Measurements from ENCODE around the gene DTL. TPM values are rescaled to one million over a fixed set of nuclear protein-coding genes. Genes with fewer than 3 reads are reported as not detected.

Gene DTL
- total and polyA plus RNA-seq, 2 of the 13 experiments (the other 11 are each of a cell fraction or from before 2014, with no cell fraction given), result 10.4 to 32.8 TPM

- Histone ChIP-seq H3K4me2 (ENCODE audit: low read depth, low read length) (no peak overlapping the region), H3K79me2 (ENCODE audit: insufficient read depth, low read length) (peaks cover 80% of the 10 kb centered on the region), H3K9me3 (ENCODE audit: low read length) (no peaks in the 10 kb centered on the region), H3K4me1 (ENCODE audit: insufficient read depth, low read length) (peaks cover 35% of the 10 kb centered on the region), H3K9ac (ENCODE audit: insufficient read depth, low read depth, low read length) (no peak overlapping the region), H2AFZ (ENCODE audit: low read length) (no peak overlapping the region), H3K27ac (ENCODE audit: extremely low read length, insufficient read depth, low read length) (no peak overlapping the region), H3K36me3 (replicated peaks in 1 of 2; ENCODE audit: control insufficient read depth in 1 of 2, insufficient read depth in 2 of 2, low read length in 2 of 2) (peaks cover 1 to 6% of the 10 kb centered on the region in 2 experiments; a peak in 1 of 5 replicates), H3K4me3 (replicated peaks in 1 of 3; ENCODE audit: insufficient read depth in 1 of 3, low read depth in 2 of 3, low read length in 3 of 3) (no peak overlapping the region), H4K20me1 (ENCODE audit: insufficient read depth, low read length) (no peaks in the 10 kb centered on the region; the same call in 1 of the 2 replicates), H3K27me3 (ENCODE audit: control insufficient read depth in 1 of 2, insufficient read depth in 2 of 2, low read length in 2 of 2) (no peaks in the 10 kb centered on the region)
- no peak for ATAC-seq
- intact Hi-C loops (cut with micrococcal nuclease; ENCODE audit: unreplicated experiment) (no loop called here), in situ Hi-C loops (cut with HindIII; ENCODE audit: extremely low pct_ligation_motif_present, low pct_unique_long_range_greater_than_20kb) (no loop called here)
- DNase-seq (ENCODE audit: low spot score), result no peak
- POLR2A ChIA-PET, result no interaction called here
- no peak for FAIRE-seq
- CTCF ChIA-PET (ENCODE audit: low intra/inter-chr PET ratio, low total read pairs), result no interaction called here
- WGBS (ENCODE audit: low lambda C conversion rate), result 98% methylated on average over 3 of the region's 3 CpGs
- no TSS peak for BruUV-seq (replicated peaks)
- TF ChIP-seq ZNF589 (CRISPR knock-in tag; conservative IDR thresholded peaks at IDR 0.05) (no peak), ZNF770 (CRISPR knock-in tag; IDR thresholded peaks at IDR 0.05) (no peak), CEBPZ (IDR thresholded peaks at IDR 0.05; ENCODE audit: low read length) (no peak), TERF1 (CRISPR knock-in tag; IDR thresholded peaks at IDR 0.05) (no peak), ZNF576 (CRISPR knock-in tag; IDR thresholded peaks at IDR 0.05) (no peak), ARID2 (CRISPR knock-in tag; IDR thresholded peaks at IDR 0.05; ENCODE audit: borderline replicate concordance) (no peak), MIER2 (CRISPR knock-in tag; IDR thresholded peaks at IDR 0.05) (no peak), RFXANK (CRISPR knock-in tag; IDR thresholded peaks at IDR 0.05) (no peak), ZNF710 (CRISPR knock-in tag; IDR thresholded peaks at IDR 0.05; ENCODE audit: borderline replicate concordance) (no peak), RNF219 (CRISPR knock-in tag; IDR thresholded peaks at IDR 0.05) (no peak), ZNF879 (CRISPR knock-in tag; IDR thresholded peaks at IDR 0.05) (no peak), ZNF501 (CRISPR knock-in tag; IDR thresholded peaks at IDR 0.05) (no peak)
Measured at GRCh38 chr1:212024469-212025149, 10.9 kb upstream of the DTL start.

Data from HepG2 (cell line).